NOMO-1 treated with dmso at 0.1 percent for 144 hours (cell line): ENCODE results near the gene TMEM229B.

Source experiments
- DNase-seq: peaks from one replicate; lab custom pipeline; 2025; ENCODE audit not compliant: unreplicated experiment; lab: John Stamatoyannopoulos, UW

Gene TMEM229B

DNA sequence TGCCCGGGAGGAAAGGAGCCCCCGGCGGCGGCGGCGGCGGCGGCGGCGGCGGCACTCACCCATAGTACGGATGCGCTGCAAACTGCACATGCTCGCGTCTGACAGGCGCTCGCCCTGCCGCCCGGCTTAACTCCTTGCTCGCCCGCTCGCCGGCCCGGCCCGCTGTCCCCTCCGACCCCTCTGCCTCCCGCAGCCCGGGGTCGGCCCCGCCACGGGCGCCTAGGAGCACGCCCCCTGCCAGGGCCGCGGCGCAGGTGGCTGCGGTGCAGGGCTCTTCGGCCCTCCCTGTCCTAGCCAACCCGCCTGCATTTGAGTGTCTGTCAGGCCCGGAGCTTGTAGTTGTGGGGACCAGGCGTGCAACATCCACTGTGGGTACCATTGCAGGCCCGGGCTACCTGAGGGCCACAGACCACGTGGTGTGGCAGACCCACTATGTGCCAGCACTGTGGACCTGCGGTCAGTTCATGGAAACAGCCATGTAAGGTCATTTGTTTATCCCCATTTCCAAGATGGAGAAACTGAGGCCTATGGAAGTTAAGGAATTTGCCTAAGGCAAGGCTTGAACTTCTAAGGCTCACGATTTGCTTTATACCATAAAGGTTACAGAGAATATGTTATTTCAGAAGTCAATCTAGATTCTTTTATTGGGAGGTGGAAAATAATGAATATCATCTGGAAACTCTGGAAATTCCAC lies 27.0 kb upstream of the TMEM229B start:
- no peak for DNase-seq

GRCh38 chr14:67514650-67515385 lies 26.3 kb upstream of the TMEM229B start:
- peak; percentile 25 for DNase-seq

DNA sequence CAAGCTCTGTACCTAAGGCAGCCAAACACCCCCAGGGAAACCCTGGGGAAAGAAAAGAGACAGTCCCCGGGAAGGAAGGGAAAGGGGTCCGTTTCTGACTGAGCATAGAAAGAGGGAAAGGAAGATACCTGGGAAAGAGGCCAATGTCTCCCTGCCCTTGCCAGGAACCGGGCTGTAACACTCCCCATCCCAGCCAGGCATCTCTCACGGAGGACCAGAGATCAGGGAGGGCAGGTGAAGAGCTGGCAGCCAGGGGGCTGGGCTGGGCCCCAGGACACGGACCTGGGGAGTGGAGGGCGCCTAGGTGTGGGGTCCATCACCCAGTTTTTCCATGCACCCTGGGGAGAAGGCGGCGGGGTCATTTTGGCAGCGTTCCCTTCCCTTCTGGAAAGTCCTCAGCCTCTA lies 25.7 kb upstream of the TMEM229B start:
- DNase-seq, result no peak

DNA sequence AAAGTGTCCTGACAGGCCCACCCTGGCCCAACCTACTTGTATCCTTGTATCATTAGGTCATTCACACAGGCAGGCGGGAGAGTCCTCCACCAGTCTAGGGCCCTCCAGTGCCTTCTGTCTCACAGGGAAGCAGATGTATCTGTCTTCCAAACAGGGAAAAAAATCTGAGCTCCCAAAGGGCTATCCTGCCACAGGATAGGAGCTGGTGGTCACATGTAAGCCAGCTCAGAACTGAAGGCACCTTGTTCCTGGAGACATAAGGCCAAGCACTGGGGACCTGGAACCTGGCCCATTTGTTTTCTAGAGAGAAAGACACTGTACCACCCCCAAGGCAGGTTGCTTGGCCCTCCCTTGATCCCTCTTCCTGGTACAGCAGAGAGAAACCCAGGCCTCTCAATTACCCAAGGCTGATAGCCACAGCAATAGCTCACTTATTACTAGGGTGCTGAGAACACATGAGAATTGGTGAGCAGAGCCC lies 25.1 kb upstream of the TMEM229B start:
- no peak for DNase-seq

DNA sequence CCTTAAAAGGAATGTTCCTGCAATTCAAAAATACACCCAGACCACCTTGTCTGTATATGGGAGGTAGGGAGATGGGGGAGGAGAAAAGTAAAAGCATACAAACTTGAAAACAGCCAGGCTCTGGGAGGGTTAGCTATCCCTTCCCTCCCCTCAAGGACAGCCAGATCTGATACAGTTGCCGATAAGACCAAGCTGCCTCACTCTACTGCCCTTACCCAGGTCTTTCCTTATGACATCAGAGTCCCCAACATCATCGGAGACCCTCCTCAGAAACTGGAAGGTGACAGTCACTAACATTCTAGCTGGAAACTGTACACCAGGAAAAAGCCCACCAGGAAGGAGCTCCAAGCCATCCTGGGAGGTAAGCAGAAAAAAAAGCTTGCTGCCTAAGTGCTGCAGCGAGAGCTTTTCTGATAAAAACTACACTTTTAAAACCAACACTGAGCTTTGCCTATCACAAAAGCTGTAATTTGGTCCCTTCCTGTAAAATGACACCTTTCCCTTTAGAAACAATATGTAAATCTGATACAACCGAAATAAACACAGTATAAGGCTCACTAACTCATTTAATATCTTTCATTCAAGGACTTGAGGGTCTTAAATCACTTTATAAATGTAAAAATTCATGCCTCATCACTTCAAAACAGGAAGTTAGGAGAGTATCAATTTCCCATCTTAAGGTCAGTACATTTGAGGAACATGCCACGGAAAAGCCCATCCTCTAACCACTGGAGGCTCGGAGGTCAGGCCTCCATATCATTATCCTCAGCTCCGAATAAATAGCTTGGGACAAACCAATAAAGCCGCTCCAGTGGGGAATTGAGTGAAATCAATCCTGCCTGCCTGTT lies 24.2 kb upstream of the TMEM229B start:
- no peak for DNase-seq

GRCh38 chr14:67510836-67511235 lies 22.3 kb upstream of the TMEM229B start:
- DNase-seq, result no peak

GRCh38 chr14:67510121-67510520 lies 21.6 kb upstream of the TMEM229B start:
- no peak for DNase-seq

DNA sequence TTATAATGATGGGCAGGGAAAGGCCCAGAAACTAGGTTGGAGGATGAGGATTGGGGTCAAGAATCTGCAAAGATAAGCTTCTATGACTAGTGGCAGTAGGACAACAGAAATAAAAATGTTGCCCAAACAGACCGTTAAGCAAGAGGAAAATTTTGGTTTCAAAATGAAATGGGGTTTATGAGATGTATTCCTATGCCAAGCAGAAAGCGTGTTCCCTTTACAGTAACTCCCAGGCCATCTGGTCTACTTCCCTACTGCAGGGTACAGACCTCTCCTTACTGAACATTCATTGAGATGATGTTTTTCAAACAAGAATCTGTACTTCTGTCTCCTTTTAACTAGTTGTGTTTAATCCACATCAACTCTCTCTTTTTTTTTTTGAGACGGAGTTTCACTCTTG lies 20.4 kb upstream of the TMEM229B start:
- no peak for DNase-seq

GRCh38 chr14:67505254-67505653 lies 16.7 kb upstream of the TMEM229B start:
- DNase-seq, result no peak

DNA sequence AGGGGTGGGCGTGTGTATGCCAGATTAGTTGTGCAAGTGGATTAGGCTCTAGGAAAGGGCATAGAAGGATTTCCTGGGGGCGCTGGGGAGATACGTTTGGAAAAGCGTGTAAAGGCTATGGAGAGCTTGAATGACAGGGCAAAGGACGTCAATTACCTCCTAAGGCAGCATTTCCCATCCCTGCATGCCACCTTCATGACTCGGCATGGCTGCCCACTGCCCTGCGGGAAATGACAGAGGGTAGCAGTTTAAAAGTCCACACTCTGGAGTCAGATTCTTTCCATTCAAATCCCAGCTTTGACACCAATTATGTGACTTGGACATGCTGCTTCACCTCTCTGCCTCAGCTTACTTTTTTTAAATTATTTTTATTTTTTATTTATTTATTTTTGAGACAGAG lies 14.8 kb upstream of the TMEM229B start:
- no peak for DNase-seq

DNA sequence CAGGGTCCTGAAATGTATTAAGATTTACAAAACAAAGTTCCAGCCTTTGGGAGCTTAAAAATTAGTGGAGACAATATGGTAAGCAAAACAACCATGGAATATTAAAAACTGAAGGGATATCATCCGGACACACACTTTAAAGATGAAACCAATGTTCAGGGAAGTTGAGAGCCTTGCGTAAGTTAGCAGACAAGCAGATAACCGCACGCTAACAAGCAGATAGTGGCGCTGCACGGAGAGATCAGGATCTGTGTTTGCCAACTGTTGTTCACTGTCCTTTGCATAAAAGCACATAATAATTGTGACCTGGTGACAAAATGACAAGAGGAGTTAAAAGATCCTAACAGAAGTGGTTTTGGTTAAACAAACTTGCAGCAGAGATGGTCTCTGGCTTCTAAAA lies 14.3 kb upstream of the TMEM229B start:
- DNase-seq, result peak; percentile 32

GRCh38 chr14:67501670-67502069 lies 13.1 kb upstream of the TMEM229B start:
- no peak for DNase-seq

GRCh38 chr14:67500981-67501380 lies 12.5 kb upstream of the TMEM229B start:
- no peak for DNase-seq

DNA sequence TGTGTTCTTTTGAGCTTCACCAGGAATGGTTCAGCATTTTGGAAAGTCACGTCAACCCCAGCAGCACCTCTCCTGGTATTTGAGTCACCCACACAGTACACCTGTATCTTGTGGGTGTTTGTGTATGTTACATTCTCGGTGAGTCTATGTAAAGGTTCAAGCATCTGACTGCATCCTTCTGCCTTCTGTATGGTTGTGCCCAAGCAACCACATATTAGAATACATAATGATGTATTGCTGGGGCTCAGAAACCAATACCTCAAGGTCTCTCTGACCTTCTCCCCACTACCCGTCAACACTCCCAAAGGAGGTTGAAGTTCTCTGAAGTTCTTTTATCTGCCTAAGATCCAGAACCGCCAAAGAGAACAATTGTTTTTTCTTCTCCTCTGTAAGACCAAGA lies 9.2 kb upstream of the TMEM229B start:
- no peak for DNase-seq

- no peak for DNase-seq
These were observed 8.7 kb upstream of the TMEM229B start for GRCh38 chr14:67497216-67497615.

DNA sequence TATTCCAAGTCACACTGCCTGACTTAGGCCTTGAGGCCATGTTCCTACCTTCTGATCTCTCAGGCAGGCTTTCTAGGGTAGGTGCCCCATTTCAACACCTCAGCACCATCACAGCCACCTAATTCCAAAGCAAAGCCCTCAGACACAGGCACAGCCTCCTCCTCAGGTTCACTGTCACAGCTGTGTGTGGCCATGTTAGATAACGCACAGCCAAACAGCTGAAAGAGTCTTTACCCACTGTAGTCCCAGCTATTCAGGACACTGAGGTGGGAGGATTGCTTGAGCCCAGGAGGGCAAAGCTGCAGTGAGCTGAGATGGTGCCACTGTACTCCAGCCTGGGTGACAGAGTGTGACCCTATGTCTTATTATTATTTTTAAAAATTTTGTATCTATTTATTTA lies 7.3 kb upstream of the TMEM229B start:
- DNase-seq, result no peak

GRCh38 chr14:67493092-67493717 lies 4.7 kb upstream of the TMEM229B start:
- DNase-seq, result no peak

- no peak for DNase-seq
These were observed 4.0 kb upstream of the TMEM229B start for GRCh38 chr14:67492538-67492937.

GRCh38 chr14:67491741-67492507 lies 3.4 kb upstream of the TMEM229B start:
- DNase-seq, result no peak

GRCh38 chr14:67491285-67491684 lies 2.8 kb upstream of the TMEM229B start:
- DNase-seq, result no peak
